Endothelial cell (in vitro differentiated cells): ENCODE results near the gene CD59. TPM values are rescaled to one million over a fixed set of nuclear protein-coding genes. Genes with fewer than 3 reads are reported as not detected.

Experiments used
- DNase-seq: peaks from one replicate; pipeline ENCODE4 v3.0.0; 2021; ENCODE audit warnings: low spot score
- H3K27ac Mint-ChIP-seq: one replicate; pipeline ENCODE4 v1.8.0; 2021; ENCODE audit warnings: mixed read lengths, inconsistent platforms; ENCODE audit not compliant: unreplicated experiment
- H3K27me3 Mint-ChIP-seq: one replicate; pipeline ENCODE4 v1.8.0; 2021; ENCODE audit warnings: mild to moderate bottlenecking, moderate library complexity, mixed read lengths, inconsistent platforms; ENCODE audit not compliant: unreplicated experiment
- H3K36me3 Mint-ChIP-seq: one replicate; pipeline ENCODE4 v1.8.0; 2021; ENCODE audit warnings: mild to moderate bottlenecking, low read depth, mixed read lengths, inconsistent platforms; ENCODE audit not compliant: unreplicated experiment
- H3K4me1 Mint-ChIP-seq: one replicate; pipeline ENCODE4 v1.8.0; 2021; ENCODE audit warnings: mild to moderate bottlenecking, mixed read lengths, inconsistent platforms; ENCODE audit not compliant: unreplicated experiment
- H3K4me3 Mint-ChIP-seq: one replicate; pipeline ENCODE4 v1.8.0; 2021; ENCODE audit warnings: mild to moderate bottlenecking, mixed read lengths, inconsistent platforms; ENCODE audit not compliant: unreplicated experiment
- H3K9me3 Mint-ChIP-seq: one replicate; pipeline ENCODE4 v1.8.0; 2021; ENCODE audit warnings: mixed read lengths, inconsistent platforms; ENCODE audit not compliant: unreplicated experiment
- total RNA-seq: library from RNA; stranded (reverse); fragmentation: NEBNext Ultra II Directional; extraction: Animal tissue kit (Norgen Biotek cat#: 25700); gene quantifications from one replicate; pipeline ENCODE4 v1.2.1, GENCODE V29; 2021; ENCODE audit not compliant: unreplicated experiment
- TF ChIP-seq, protein P1 (sequence below): fragments of 200-600 bp; sonication (generic); IDR thresholded peaks from one replicate; pipeline ENCODE4 v1.5.0; 2021; ENCODE audit warnings: antibody characterized with exemption; ENCODE audit not compliant: unreplicated experiment

CD59 gene
- total RNA-seq, 1 donor from 2014 or later = 101 TPM

DNA sequence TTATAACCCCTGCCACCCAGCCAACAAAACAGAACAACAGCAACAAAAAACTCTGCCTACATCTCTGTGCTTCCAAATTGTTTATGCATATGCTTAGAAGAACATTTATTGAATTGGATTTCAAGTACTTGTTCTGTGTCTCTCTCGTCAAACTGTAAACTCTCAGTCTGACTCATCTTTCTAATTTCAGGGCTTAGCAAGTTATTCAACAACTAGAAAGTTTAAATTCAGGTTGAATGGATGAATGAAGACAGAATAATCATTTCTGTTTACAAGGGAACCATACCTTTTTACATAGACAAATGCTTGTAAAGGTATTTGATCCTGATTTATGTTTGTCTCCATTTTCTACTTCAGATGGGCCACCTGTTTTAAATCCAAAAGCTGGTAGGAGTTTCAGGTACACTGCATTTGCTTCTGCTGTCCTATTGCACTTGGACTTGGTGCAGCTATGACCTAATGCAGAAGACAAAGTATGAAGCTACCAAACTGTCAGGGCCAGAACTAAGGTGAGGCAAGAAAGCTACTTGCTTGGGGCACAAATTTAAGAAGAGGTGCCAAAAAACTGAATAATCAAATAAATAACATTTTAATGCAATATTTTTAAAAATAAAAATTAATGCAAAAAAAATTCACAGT, 39.7 kb upstream of the CD59 start:
- Mint-ChIP-seq H3K9me3 (no peaks in the 10 kb centered on the region), H3K27me3 (peaks cover 9% of the 10 kb centered on the region), H3K36me3 (peaks cover 5% of the 10 kb centered on the region), H3K4me3 (peak overlapping the region; percentile 45), H3K4me1 (peaks cover 22% of the 10 kb centered on the region), H3K27ac (no peak overlapping the region)
- TF ChIP-seq, protein P1, sequence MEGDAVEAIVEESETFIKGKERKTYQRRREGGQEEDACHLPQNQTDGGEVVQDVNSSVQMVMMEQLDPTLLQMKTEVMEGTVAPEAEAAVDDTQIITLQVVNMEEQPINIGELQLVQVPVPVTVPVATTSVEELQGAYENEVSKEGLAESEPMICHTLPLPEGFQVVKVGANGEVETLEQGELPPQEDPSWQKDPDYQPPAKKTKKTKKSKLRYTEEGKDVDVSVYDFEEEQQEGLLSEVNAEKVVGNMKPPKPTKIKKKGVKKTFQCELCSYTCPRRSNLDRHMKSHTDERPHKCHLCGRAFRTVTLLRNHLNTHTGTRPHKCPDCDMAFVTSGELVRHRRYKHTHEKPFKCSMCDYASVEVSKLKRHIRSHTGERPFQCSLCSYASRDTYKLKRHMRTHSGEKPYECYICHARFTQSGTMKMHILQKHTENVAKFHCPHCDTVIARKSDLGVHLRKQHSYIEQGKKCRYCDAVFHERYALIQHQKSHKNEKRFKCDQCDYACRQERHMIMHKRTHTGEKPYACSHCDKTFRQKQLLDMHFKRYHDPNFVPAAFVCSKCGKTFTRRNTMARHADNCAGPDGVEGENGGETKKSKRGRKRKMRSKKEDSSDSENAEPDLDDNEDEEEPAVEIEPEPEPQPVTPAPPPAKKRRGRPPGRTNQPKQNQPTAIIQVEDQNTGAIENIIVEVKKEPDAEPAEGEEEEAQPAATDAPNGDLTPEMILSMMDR = no peak
- DNase-seq = no peak

DNA sequence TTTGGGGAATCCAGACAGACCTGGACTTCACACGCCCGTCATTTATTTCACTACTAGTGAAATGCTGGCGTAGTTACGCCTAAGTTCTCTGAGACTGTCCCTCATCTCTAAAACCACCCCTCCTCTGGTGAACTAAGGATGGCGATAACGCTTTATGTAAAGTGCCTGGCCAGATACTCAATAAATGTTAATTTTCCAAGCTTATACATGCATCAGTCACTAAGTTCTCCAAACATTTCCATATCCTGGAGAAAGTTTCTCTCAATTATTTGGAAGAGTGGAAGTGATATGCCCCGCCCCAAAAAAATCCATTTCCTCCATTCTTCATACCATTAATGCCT, 39.2 kb upstream of the CD59 start:
- Mint-ChIP-seq H3K4me3 (peak overlapping the region; percentile 95), H3K4me1 (peaks cover 22% of the 10 kb centered on the region), H3K27ac (no peak overlapping the region), H3K9me3 (no peaks in the 10 kb centered on the region), H3K27me3 (peaks cover 9% of the 10 kb centered on the region), H3K36me3 (peaks cover 5% of the 10 kb centered on the region)
- TF ChIP-seq, protein P1 = no peak
- no peak for DNase-seq

DNA sequence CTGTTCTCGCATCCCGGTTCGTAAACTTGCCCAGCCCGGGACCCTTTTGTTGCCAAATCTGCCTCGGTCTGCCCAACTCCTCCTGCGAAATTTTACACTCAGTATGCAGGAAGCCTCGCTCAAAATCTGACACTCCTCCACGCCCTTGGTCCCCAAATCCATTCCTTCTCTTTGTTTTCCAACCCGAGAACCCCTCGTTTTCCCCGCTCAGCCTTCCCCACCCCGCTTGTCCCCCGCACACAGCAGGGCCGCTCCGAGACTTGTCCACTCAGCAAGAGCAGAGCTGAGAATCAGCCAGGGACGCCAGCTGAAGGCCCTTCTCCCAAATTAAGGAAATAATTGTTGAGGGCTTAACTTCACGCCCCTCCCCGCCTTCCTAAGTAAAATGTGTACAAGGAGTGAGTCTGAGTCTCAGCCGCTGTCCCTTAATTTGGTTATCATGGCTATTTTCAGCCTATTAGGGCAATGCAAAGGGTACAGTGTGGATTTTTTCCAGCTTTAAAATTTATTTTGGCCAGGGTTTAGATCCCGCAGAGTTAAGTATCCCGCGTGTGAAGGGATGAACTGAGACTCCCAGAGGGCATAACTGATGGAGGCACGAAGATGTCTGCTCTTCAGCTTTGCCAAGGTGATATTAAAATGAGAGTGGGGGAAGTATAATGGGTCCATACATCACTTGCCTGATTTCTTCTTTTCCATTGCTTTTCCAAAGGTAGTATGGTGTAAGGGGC, 38.7 kb upstream of the CD59 start:
- Mint-ChIP-seq H3K4me1 (peaks cover 22% of the 10 kb centered on the region), H3K36me3 (peaks cover 5% of the 10 kb centered on the region), H3K27me3 (peaks cover 9% of the 10 kb centered on the region), H3K4me3 (peak overlapping the region; percentile 95), H3K9me3 (no peaks in the 10 kb centered on the region), H3K27ac (peak overlapping the region; percentile 68)
- no peak for DNase-seq
- TF ChIP-seq, protein P1 = no peak

DNA sequence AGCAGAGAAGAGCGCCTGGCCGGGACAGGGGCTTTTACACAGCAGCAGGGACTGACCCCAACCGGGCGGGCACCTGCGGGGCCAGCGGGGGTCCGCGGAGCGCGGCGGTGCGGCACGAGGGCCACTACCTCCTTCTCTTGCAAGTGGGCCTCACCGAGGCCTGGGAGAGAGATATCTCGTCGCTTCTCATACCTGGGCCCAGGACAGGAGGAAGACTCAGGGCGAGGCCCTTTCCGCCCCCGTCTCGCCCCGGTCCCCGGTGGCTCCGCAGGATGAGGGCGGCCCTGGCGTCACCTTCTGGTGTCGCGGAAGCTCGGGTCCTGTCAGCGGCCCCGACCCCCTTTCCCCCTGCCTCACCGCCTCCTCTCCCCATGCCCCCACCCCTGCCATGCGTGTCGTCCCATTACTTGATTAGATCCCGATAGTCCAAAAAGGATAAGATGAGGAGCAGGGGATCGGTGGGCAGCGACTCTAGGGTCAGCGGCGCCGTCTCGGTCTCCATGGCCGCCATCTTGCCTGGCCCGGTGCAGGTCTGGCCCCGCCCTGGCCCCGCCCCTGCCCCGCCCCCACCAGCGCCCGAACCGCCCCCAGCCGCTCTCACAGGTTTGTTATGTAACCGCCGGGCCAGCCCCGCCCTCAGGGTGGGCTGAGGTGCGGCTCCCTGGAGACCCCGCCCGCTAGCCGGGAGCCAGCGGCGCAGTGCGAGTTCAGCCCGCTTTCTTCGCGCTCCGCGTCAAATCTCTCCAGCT, 37.9 kb upstream of the CD59 start, which contains the start of gene FBXO3:
FBXO3 (minus strand) TSS at position 534 of the 749 bp plus-strand sequence; CDS start at position 511, 23 bp downstream.
- Mint-ChIP-seq H3K9me3 (no peaks in the 10 kb centered on the region), H3K27me3 (peaks cover 8% of the 10 kb centered on the region), H3K27ac (peak within 1 kb of the TSS; percentile 68), H3K36me3 (peaks cover 5% of the 10 kb centered on the region), H3K4me1 (peaks cover 22% of the 10 kb centered on the region), H3K4me3 (peak within 1 kb of the TSS; percentile 96)
- TF ChIP-seq, protein P1 = no peak
- DNase-seq = peak; percentile 87
